GM12891 (cell line): ENCODE data around the gene RAB3GAP1.

Experiments
- PAX5 ChIP-seq: IDR thresholded peaks from 2 replicates; pipeline ENCODE4 v1.6.1; 2011; ENCODE audit warnings: low read length, moderate library complexity, mild to moderate bottlenecking; ENCODE audit not compliant: insufficient read depth, severe bottlenecking
- POLR2A ChIP-seq: IDR thresholded peaks from 2 replicates; pipeline ENCODE4 v1.6.1; 2011; ENCODE audit warnings: low read depth, low read length, control low read depth
- POLR2AphosphoS5 ChIP-seq: IDR thresholded peaks from 2 replicates; pipeline ENCODE4 v1.6.1; 2011; ENCODE audit warnings: low read depth, low read length, control low read depth
- POU2F2 ChIP-seq: IDR thresholded peaks from 2 replicates; pipeline ENCODE4 v1.6.1; 2011; ENCODE audit warnings: low read depth, mild to moderate bottlenecking, control low read depth, low read length, moderate library complexity
- SPI1 ChIP-seq: IDR thresholded peaks from 2 replicates; pipeline ENCODE4 v1.6.1; 2011; ENCODE audit warnings: low read depth, low read length, control low read depth
- TAF1 ChIP-seq: IDR thresholded peaks from 2 replicates; pipeline ENCODE4 v1.6.1; 2011; ENCODE audit warnings: low read depth, low read length, control low read depth

DNA sequence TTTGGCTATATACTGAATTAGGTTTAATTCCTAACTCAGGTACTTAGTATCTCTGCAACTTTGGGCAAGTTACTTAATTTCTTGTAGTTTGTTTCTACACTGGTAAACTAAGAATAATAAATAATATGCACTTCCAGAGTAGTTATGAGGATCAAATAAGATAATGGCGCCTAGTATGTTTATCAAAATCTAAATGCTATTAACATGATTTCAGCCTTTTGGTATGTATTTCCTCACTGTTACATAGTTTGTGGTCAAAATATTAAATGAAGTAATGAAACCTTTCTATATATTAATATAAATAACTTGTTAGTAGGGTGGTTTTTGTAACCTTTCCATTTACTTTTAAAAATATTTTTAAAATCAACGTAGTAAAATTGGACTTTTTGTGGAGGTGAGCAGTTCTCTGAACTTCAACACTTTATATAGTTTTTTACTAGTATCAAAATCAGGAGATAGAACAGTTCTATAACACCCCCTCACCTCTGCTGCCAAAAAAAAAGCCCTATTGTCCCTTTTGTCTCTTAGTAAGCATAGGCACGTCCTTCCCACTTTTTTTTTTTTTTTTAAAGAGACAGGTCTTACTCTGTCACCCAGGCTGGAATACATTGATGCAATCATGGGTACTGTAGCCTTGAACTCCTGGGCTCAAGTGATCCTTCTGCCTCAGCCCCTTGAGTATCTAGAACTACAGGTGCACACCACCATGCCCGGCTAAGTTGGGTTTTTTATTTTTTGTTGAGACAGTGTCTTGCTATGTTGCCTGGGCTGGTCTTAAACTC lies 44.8 kb downstream of the RAB3GAP1 start:
- no peak for TF ChIP-seq SPI1
- no peak for TF ChIP-seq POLR2A
- TF ChIP-seq POLR2AphosphoS5 = no peak
- TF ChIP-seq TAF1 = no peak
- no peak for TF ChIP-seq PAX5
- no peak for TF ChIP-seq POU2F2
